Heart left ventricle (tissue), 13 donors: ENCODE measurements around the gene LPP.

Experiments
- CTCF ChIP-seq, 12 donors: fragments of 200-600 bp; sonication (generic) in 4 of 12; IDR thresholded peaks; one replicate each; pipeline versions ENCODE4 v1.5.0 to v1.8.0; 2018 to 2022; ENCODE audit warnings: antibody characterized with exemption in 12 of 12, mild to moderate bottlenecking in 5 of 12
- POLR2A ChIP-seq, 2 donors: fragments of 450-650 bp; IDR thresholded peaks; one replicate each; pipeline ENCODE4 v1.6.1; 2017; ENCODE audit warnings: antibody characterized with exemption in 2 of 2, mild to moderate bottlenecking in 2 of 2, moderate library complexity in 2 of 2
- donor health status: ischemic (EF 13 %, LVEDD 7.1; RV severe dilation, severe dysfunction).
- donor health status: DM: no; HTN: yes; CAD: no.
- donor health status: DM: no; HTN: no; CAD: no.
- donor health status: ischemic (EF 25% LVEDD 6.9; RV normal size, moderate dysfunction).
- donor health status: ischemic (EF 25% LVEDD 5.7; RV mildly dilated, moderate dysfunction).
- donor health status: ischemic (EF 35%, LVEDD 5.7; RV mildly dilated, moderate dysfunction).
- donor health status: nonischemic (EF 11% LVEDD 7.7; RV severe dilation, severe dysfunction).
- donor health status: DM: yes; HTN: yes; CAD: no.
- donor health status: PGD.
- donor health status: ischemic (EF 29% LVEDD 5.4; RV normal size, mild dysfunction).
- donor health status: nonischemic (EF 23%, LVEDD 6.1; RV moderate dilation, normal function).

GRCh38 chr3:188707381-188708288 lies 553.7 kb downstream of the LPP start:
- TF ChIP-seq POLR2A (IDR thresholded peaks at IDR 0.05) (no peak), CTCF (IDR thresholded peaks at IDR 0.05) (no peak)
